GM15510 (cell line): ENCODE data around the gene FOSL1.

Experiments
- POLR2A ChIP-seq: IDR thresholded peaks from 3 replicates; pipeline ENCODE4 v1.6.1; 2011; ENCODE audit warnings: borderline replicate concordance; ENCODE audit not compliant: insufficient read length; ENCODE audit errors: extremely low read depth

Gene FOSL1

DNA sequence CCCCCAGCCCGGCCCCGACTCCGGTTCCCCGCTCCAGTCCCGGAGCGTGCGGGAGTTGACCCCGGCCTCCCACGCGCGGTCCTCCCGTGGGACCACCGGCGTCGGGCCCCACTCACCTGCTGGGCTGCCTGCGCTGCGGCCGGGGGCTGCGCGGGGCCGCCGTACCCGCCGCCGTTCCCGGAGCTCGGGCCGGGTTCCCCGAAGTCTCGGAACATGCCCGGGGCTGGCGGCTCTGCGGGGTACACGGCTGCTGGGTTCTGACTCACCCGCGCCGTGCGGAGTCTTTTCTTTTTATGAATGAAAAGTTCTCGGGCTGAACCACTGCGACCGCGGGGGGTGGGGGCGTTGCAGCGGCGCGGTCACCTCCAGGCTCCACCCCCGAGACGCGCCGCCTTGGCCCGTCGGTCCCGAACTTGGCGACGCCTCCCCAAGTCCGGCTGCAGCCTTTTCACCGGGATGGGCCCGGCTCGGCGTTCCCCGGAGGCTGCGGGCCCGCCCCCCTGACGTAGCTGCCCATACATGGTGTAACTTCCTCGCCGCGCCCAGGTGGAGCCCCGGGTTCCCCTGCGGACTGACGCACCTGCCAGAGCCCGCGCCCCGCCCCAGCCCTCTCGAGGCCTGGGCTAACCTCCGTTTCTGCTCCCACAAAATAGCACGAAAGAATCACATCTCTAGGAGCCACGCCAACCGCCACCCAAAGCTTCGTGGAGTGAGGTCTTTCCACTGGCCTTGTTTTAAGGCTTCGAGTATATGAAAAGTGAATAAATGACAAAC is at the start of gene FOSL1:
TSS of gene FOSL1 (minus strand) at position 264 of the 774 bp plus-strand sequence. CDS start at position 215, 49 bp downstream.
- peak; percentile 53 for TF ChIP-seq POLR2A

DNA sequence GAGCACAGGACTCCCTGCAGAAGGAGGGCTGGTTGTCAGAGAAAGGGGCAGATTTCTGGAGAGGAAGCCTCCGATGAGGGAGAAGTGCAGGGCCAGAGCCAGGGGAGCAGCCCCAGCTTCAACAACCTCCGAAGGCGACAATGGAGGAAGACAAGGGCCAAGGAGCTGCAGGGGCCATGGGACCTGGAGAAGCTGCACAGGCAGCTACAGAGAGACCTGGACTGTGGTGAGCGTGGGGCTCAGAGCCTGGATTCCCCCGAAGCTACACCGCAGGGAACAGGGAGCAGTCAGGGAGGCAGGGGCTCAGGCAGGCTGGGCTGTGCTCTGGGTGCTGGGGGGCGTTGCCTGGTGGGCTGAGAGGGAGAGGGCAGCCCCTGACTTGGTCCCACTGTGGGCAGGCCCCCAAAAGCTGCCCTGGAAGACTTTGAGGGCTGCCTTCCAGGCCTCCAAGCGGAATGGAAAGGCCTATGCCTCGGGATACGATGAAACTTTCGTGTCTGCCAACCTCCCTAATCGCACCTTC is 47.5 kb upstream of the FOSL1 start:
- TF ChIP-seq POLR2A: no peak

DNA sequence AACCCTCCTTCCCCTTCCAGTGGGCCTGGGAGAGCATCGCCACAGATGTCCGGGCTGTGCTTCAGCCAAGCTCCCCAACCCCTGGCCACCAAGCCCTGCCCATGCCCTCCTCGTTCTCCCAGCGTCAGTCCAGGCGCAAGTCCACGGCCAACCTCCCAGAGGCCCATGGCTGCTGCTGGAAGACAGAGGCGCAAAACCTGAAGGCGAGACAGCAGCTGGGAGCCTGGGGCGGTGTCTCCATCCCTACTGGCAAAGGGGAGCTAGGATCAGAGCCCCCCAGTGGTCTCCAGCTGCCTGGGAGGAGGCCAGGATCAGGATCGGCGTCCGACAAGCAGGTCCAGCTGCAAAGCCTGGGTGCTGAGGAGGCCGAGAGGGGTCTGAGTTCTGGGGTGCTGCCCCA is 46.9 kb upstream of the FOSL1 start:
- TF ChIP-seq POLR2A: no peak

DNA sequence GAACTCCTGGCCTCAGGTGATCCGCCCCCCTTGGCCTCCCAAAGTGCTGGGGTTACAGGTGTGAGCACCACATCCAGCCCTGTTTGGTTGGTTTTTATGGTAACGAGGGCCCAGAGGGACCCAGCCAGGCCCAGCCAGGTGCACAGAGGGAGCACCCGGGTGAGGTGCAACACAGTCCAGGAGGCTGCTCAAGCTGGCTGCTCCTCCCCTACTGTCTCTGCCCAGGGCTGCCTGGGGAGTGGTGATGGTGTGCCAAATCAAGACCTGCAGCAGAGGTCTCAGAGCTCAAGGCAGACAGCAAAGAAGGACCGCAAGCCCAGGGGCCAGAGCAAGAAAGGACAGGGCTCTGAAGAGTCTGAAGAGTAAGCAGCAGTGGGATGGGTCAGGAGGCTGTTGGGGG is 46.5 kb upstream of the FOSL1 start:
- no peak for TF ChIP-seq POLR2A

DNA sequence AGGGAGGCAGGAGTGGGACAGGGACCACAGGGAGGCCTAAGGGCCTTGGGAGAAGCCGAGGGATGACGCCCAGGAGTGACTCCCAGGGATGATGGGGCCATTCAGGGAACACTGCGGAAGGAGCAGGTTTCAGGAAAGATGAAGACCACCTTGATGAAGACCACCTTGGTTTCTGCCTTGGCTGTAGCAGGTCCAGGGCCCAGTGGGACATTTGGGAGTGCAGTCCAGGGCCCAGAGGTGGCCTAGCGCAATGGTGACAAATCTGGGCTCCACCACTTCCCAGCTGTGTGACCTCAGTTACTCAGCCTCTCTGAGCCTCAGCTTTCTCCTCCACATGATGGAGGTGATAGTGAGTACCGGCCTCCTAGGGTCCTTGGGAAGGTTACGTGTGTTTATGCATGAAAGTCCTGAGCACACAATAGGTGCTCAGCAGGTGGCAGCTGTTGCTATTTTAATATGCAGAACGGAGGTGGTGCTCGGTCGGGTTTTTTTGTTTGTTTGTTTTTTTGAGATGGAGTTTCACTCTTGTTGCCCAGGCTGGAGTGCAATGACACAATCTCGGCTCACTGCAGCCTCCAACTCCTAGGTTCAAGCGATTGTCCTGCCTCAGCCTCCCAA is 45.9 kb upstream of the FOSL1 start:
- no peak for TF ChIP-seq POLR2A

DNA sequence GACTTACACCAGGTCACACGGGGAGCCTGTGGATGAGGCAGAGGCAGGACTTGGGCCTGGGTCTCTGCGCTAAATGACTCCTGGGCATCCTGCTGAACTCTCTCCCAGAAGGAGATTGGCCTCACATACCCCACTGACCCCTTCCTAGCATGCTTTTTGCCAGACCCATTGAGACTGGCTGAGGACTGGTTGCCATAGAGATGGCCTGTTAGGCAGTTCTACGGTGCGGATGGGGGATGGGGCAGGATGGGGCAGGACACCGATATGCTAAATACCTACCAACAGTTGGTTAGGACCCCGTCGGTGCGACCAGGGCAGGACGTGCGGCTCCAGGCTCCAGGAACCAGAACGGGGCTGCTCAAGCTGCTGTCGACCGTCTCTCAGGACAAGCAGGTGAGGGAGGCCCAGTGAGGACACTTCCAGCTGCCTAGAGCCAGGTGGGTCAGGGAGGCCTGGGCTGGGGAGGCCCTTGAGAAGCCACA is 45.3 kb upstream of the FOSL1 start, which contains the start of gene TSGA10IP:
TSS of gene TSGA10IP (plus strand) at position 51 of the 482 bp plus-strand sequence. CDS start at position 247, 196 bp downstream.
- no peak for TF ChIP-seq POLR2A

DNA sequence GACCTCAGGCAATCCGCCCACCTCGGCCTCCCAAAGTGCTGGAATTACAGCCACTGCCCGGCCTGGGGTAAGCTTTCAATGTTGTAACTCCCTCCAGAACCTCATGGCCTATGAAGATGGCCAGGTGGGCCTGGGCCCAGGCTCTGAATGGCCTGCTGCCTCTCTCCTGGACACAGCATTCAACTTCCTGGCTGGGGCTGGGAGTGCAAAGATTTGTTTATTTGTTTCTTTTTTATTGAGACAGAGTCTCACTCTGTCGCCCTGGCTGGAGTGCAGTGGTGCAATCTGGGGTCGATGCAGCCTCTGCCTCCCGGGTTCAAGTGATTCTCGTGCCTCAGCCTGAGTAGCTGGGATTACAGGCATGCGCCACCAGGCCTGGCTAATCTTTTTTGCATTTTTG is 44.6 kb upstream of the FOSL1 start:
- no peak for TF ChIP-seq POLR2A

DNA sequence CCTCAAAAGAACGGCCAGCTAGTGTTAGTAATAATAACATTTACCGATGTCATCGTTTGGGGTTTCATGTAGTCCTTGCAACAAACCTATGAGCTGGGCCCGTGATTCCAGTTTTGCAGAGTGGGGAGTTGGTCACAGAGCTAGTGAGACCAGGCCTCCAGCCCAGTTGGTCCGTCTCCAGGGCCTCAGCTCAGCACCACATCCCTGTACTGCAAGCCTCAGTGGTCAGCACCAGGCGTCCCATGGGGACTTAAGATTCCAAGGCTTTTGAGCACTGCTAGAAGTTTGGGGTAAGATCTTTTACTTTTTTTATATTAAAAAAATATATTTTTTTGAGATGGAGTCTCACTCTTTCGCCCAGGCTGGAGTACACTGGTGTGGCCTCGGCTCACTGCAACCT is 44.0 kb upstream of the FOSL1 start:
- no peak for TF ChIP-seq POLR2A

DNA sequence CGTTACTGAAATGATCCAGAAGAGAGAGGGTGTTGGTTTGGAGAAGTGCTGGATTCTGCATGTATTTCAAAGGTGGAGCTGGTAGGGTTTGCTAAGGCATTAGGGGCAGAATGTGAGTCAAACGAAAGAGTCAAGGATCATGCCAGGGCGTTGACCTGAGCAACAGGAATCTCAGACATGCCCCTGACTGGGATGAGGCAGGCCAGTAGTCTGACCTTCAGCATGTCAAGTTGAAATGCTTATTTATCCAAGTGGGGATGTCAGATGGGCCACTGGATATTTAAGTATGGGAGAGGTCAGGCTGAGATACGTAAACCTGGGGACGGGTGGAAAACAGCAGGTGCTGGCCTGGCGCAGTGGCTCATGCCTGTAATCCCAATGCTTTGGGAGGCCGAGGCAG is 42.3 kb upstream of the FOSL1 start:
- no peak for TF ChIP-seq POLR2A

DNA sequence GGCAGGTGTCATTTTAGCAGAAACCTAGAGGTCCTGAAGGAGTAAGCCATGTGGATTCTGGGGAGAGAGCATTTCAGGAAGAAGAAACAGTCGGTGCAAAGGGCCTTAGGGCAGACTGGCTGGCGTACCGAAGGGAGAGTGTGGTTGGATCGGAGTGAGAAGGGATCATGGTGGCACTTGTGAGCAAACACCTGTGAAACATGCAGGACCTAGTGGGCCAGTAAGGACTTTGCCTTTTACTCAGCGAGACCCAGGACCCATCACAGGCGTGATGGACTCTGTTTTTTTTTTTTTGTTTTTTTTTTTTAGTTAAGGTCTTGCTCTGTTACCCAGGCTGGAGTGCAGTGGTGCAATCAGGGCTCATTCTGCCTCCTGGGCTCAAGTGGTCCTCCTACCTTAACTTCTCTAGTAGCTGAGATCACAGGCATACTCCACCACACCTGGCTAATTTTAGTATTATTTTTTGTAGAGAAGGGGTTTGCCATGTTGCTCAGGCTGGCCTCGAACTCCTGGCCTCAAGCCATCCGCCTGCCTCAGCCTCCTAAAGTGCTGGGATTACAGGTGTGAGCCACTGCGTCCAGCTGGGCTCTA is 41.6 kb upstream of the FOSL1 start:
- no peak for TF ChIP-seq POLR2A

DNA sequence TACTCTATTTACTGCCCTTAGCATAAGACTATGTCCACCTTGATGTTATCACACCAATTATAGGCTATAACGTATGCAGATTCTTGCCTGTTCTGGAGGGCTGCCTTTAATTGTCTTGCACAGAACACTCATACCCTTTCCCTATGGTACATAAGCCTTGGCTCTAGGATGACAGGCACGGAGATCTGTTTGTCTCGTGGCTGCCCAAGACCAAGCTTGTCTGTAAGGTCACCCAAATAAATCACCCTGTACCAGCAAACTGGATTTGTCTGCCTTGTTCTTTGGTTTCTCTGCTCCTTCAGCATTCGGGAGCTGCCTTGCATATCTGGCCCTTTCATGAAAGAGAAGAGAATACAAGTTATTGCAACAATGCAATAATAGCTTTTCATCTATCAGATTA is 37.6 kb upstream of the FOSL1 start:
- no peak for TF ChIP-seq POLR2A

DNA sequence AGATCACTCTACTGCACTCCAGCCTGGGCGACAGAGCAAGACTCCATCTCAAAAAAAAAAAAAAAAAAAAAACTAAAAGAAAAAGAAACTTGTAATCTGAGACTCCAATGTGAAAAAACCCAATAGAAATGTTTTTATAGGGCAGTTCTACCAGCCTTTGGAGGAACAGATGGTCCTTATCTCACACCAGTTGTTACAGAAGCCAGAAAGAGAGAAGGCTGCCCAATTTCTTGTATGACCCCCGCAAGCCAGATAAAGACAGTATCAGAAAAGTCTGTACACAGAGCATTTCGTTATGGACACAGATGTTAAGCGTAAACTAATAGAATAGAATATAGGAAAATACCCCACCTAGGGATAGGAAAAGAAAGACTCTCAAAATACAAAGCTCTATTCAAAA is 33.8 kb upstream of the FOSL1 start:
- no peak for TF ChIP-seq POLR2A

DNA sequence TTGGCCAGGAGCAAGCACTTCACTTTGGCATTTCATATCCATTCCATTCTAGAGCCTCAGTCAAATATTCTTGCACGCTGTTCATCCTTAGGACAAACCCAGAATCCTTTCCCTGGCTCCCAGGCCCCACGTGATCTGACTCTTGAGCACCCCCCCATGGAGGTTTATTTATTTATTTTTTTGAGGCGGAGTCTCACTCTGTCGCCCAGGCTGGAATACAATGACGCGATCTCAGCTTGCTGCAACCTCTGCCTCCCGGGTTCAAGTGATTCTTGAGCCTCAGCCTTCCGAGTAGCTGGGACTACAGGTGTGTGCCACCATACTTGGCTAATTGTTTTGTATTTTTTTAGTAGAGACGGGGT is 32.4 kb upstream of the FOSL1 start:
- TF ChIP-seq POLR2A: no peak

DNA sequence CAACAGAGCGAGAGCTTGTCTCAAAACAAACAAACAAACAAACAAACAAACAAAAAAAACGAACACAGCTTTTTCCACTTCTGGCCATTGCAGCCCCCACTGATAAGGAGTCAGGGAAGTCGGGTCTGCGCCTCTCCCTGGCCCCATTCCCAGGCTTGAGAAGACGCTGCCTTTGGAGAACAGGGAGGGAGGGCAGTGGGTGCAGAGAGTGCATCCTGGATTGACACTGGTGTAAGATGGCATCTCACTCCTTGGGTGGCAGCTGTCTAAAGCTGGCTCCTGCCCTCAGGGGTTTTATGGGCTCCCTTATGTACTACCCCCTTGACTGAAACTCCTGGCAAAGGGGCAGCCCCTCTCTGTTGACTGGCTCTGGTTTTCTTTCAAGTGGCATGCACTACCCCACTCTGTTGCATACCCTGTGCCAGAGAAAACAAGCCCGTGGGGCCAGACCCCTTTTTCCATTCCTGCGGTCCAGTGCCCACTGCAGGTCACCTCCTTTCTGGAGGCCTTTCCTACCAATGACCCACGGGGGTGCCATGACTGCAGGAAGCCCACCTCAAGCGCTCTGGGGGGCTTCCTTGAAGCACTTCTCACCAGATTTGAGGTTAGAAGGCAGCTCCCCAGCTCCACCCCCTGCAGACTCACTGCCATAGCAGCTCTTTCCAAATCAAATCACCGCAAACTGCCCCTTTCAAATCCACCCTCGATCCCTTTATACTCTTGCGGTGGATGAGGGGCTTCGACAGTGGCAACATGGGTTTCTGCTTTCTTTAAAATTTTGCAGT is 31.8 kb upstream of the FOSL1 start:
- TF ChIP-seq POLR2A: no peak

DNA sequence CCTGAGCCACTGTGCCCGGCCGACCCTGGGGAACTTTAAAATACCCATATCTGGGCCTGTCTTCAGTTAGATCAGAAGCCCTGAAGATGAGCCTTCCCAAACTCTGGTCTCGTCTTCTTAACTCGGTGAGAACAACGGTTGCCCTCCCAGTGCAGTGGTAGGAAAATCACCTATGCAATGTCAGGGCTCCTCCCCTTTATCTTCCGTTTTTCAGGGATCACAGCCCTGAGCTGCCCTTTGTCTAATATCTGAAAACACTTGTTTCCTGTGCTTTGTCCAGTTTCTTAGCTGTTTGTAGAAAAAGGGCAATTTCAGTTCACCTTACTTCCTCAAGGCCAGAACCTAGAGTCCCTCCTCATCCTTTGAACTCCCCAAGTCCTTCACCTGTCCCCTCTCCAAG is 28.5 kb upstream of the FOSL1 start:
- TF ChIP-seq POLR2A: peak; percentile 18
